NCI-H69 (cell line): Measurements from ENCODE around the gene KYAT1.

Experiments
- DNase-seq: peaks from one replicate; lab custom pipeline; 2025; lab: John Stamatoyannopoulos, UW

KYAT1 gene

GRCh38 chr9:128881884-128882676, at the start of gene KYAT1, which contains the start of gene LRRC8A:
Gene KYAT1 (minus strand): TSS chr9:128881950. CDS start chr9:128845405, 36,545 bp downstream.
Gene LRRC8A (plus strand): TSS chr9:128882133. CDS start chr9:128907165, 25,032 bp downstream.
- DNase-seq: peak; percentile 99

GRCh38 chr9:128929560-128929959, 47.8 kb upstream of the KYAT1 start:
- no peak for DNase-seq

GRCh38 chr9:128928624-128929023, 46.9 kb upstream of the KYAT1 start:
- no peak for DNase-seq

GRCh38 chr9:128927731-128928411, 46.1 kb upstream of the KYAT1 start:
- DNase-seq: peak; percentile 76

- no peak for DNase-seq
Observed at GRCh38 chr9:128923493-128923883, 41.7 kb upstream of the KYAT1 start.

GRCh38 chr9:128921881-128922763, 40.4 kb upstream of the KYAT1 start:
- DNase-seq: no peak

- peak; percentile 61 for DNase-seq
Observed at GRCh38 chr9:128920381-128921058, 38.8 kb upstream of the KYAT1 start, which contains the start of gene PHYHD1. Gene PHYHD1 (plus strand): TSS chr9:128920982. CDS start chr9:128922324, 1,342 bp downstream.

- no peak for DNase-seq
Observed at GRCh38 chr9:128919402-128920089, 37.8 kb upstream of the KYAT1 start.

GRCh38 chr9:128918921-128919320, 37.2 kb upstream of the KYAT1 start:
- no peak for DNase-seq

GRCh38 chr9:128917151-128917849, 35.5 kb upstream of the KYAT1 start:
- no peak for DNase-seq

- no peak for DNase-seq
Observed at GRCh38 chr9:128916745-128917144, 35.0 kb upstream of the KYAT1 start.

GRCh38 chr9:128916204-128916603, 34.5 kb upstream of the KYAT1 start:
- DNase-seq: no peak

- DNase-seq: no peak
Observed at GRCh38 chr9:128913995-128914772, 32.4 kb upstream of the KYAT1 start.

GRCh38 chr9:128913048-128913900, 31.5 kb upstream of the KYAT1 start:
- DNase-seq: no peak

- no peak for DNase-seq
Observed at GRCh38 chr9:128912270-128912853, 30.6 kb upstream of the KYAT1 start.

- DNase-seq: no peak
Observed at GRCh38 chr9:128911529-128912035, 29.8 kb upstream of the KYAT1 start.

- DNase-seq: no peak
Observed at GRCh38 chr9:128910906-128911305, 29.2 kb upstream of the KYAT1 start.

- no peak for DNase-seq
Observed at GRCh38 chr9:128909859-128910258, 28.1 kb upstream of the KYAT1 start.
